GM18508 (cell line): Measurements from ENCODE around the gene METTL8.

ENCODE experiments used
- ATAC-seq: cut with Tn5 transposase; IDR thresholded peaks from one replicate; pipeline ENCODE4 v1.9.1; 2021; ENCODE audit warnings: moderate number of reproducible peaks; ENCODE audit not compliant: insufficient read depth, unreplicated experiment

METTL8 gene

GRCh38 chr2:171271386-171271785 lies 162.4 kb downstream of the METTL8 start:
- no peak for ATAC-seq

GRCh38 chr2:171267855-171268629 lies 165.7 kb downstream of the METTL8 start:
- no peak for ATAC-seq
